Non-pigmented ciliary epithelial cell (primary cell): ENCODE results near the gene GNB5.
"Not testable (repeated sequence)": the region's sequence is repeated elsewhere in the genome, so short reads cannot be mapped to it uniquely, and the experiment has no call there.

Experiments used
- DNase-seq: peaks from one replicate; pipeline ENCODE4 v3.0.0-alpha.2; 2010; ENCODE audit warnings: low read depth

Gene GNB5

DNA sequence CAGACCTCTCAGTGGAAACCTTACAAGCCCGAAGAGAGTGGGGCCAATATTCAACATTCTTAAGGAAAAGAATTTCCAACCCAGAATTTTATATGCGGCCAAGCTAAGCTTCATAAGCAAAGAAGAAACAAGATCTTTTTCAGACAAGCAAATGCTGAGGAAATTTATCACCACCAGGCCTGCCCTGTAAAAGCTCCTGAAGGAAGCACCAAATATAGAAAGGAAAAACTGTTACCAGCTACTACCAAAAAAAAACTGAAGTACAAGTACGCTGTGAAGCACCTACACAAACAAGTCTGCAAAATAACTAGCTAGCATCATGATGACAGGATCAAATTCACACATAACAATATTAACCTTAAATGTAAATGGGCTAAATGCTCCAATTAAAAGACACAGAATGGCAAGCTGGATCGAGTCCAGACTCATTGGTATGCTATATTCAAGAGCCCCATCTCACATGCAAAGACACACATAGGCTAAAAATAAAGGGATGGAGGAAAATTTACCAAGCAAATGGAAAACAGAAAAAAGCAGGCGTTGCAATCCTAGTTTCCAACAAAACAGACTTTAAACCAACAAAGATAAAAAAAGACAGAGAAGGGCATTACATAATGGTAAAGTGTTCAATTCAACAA is 25.6 kb downstream of the GNB5 start:
- not testable (repeated sequence) for DNase-seq

DNA sequence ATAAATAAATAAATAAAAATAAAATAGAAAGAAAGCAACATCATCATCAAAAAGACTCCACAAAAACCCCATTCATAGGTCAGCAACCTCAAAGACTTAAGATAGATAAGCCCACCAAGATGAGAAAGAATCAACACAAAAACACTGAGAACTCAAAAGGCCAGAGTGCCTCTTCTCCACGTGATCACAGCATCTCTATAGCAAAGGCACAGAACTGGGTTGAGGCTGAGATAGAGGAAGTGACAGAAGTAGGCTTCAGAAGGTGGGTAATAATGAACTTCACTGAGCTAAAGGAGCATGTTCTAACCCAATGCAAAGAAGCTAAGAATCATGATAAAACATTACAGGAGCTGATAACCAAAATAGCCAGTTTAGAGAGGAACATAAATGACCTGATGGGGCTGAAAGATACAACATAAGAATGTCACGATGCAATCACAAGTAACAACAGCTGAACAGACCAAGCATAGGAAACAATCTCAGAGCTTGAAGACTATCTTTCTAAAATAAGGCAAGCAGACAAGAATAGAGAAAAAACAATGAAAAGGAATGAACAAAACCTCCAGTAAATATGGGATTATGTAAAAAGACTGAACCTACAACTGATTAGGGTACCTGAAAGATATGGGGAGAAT is 26.4 kb downstream of the GNB5 start:
- DNase-seq, result no peak

DNA sequence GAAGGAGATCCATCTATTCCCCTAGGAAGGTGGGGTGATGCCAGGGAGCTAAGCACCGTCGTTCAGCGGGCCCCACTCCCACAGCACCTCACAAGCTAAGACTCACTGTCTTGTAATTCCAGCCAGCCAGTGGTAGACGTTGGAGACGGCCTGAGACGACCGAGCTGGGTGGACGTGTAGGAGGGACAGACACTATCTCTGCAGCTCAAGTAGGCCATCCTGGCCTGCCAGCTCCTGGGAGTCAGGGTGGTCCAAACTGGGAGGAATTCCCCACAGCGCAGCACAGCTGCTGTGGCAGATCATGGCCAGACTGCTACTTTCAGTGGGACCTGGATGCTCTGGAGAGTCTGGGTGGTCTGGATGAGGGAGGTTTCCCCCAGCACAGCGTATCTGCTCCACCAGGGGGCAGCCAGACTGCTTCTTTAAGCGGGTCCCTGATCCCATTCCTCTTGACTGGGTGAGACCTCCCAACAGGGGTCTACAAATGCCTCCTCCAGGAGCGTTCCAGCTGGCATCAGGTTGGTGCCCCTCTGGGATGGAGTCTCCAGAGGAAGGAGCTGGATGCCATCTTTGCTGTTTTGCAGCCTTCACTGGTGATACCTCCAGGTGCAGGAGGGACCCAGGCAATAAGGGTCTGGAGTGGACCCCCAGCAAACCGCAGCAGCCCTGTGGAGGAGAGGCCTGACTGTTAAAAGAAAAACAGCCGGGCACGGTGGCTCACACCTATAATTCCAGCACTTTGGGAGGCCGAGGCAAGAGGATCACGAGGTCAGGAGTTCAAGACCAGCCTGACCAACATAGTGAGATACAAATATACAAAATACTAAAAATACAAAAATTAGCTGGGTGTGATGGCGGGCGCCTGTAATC is 27.6 kb downstream of the GNB5 start:
- no peak for DNase-seq

DNA sequence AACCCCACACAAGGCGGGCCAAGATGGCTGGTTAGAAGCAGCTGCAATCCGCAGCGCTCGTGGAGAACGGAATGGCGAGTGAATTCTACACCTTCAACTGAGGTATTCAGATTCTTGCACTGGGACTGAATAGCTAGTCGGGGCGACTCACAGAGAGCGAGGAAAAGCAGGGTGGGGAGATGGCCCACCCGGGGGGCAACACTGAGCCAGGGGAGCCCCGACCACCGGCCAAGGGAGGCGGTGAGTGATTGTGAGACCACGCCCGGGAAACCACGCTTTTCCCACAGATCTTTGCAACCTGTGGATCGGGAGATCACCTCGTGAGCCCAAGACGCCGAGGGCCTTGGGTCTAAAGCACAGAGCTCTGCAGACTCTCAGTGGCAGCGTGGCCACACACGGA is 28.3 kb downstream of the GNB5 start:
- DNase-seq, result no peak

DNA sequence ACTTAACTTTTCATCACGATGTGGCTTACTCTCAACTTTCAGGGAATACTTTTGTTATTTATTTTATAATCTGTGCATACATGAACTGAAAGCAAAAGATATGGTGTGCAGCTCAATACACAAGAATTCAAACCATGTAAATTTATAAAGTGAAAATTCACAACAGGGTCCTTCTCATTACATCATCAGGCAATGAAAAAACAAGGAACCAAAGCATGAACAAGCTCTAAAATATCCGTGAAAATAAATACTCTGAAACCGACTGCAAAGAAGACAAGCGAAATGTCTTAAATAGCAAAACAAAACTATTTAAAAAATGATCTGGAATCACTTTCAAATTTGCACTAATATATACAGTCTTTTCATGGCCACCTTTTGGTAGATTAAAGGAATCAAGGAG is 28.9 kb downstream of the GNB5 start:
- DNase-seq, result no peak

DNA sequence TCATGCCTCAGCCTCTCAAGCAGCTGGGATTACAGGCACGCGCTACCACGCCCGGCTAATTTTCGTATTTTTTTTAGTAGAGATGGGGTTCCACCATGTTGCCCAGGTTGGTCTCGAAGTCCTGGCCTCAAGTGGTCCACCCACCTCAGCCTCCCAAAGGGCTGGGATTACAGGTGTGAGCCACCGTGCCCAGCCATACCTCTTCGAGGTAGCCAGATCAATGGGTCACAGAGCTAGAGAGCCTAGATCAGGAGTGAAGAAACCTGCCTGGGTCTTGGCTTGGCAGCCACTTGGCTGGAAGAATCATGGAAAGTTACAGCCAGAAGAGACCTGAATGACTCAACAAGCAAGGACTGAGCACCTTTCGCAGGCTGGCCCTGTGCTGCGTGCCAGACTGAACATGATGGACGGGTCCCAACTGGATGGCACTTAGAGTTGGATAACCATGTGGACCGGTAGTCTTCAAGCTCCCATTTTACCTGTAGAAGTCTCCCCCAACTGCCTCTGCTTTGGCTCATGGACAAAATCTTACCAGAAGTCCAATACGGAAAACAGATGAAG is 29.7 kb downstream of the GNB5 start:
- no peak for DNase-seq

DNA sequence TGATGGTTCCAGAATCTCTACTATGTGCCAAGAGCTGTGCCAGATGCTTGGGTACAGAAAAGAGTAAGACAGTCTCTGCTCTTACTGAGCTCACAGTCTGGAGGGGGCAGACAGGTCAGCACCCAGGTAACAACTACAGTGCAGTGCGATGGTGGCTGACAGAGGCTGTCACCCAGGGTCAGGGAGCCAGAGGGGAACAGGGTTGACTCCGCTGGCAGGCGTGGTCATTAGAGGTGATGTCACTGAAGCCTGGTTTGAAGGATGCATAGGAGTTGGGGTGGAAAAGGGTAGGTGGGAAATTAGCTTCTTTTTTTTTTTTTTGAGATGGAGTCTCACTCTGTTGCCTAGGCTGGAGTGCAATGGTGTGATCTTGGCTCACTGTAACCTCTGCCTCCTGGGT is 31.5 kb downstream of the GNB5 start:
- DNase-seq, result no peak

DNA sequence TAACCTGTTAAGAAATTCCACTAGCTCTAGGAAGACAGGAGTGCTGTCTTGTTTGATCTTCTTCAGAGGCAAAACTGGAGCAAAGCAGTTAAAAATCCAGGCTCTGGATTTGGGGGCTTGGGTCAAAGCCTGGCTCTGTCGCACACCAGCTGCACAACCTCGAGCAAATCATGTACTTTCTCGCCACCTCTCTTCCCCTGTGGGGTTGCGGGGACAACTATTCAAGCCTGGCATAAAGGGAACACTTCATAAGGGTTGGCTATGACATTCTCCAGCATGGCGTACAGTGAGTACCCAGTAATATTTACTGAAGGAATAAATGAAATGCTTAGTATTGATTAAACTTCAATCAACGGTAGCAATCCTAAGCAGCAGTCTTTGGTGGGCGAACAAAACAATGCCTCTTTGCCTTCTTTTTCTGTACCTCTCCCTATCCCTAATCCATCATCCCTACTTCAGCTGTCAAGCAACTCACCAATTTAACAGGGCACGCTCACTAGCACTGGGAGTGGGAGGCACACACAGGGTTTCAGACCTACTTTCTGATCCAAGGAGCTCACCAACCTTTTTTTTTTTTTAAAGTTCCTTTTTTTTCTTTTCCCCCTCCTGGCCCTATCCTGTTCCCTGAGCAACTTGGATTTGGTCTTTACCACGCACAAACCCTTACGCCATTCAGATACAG is 33.0 kb downstream of the GNB5 start:
- no peak for DNase-seq

DNA sequence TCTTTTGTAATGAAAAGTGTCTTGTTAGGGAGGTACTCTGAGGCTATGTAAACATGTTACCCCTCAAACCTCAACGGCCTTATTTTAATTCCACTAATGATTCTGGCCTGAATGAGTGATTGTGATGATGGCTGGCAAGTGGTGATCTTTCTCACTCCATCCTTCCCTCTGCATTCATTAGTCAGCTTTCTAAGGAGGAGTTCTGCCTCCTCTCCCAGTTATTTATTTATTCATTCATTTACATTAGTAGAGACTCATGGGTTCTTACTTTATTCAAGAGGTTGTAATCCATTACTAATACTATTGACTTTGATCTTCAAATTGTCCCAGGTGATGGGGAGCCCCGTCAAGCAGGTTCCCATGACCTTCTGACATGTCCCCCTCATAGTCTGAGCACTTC is 35.3 kb downstream of the GNB5 start:
- no peak for DNase-seq

DNA sequence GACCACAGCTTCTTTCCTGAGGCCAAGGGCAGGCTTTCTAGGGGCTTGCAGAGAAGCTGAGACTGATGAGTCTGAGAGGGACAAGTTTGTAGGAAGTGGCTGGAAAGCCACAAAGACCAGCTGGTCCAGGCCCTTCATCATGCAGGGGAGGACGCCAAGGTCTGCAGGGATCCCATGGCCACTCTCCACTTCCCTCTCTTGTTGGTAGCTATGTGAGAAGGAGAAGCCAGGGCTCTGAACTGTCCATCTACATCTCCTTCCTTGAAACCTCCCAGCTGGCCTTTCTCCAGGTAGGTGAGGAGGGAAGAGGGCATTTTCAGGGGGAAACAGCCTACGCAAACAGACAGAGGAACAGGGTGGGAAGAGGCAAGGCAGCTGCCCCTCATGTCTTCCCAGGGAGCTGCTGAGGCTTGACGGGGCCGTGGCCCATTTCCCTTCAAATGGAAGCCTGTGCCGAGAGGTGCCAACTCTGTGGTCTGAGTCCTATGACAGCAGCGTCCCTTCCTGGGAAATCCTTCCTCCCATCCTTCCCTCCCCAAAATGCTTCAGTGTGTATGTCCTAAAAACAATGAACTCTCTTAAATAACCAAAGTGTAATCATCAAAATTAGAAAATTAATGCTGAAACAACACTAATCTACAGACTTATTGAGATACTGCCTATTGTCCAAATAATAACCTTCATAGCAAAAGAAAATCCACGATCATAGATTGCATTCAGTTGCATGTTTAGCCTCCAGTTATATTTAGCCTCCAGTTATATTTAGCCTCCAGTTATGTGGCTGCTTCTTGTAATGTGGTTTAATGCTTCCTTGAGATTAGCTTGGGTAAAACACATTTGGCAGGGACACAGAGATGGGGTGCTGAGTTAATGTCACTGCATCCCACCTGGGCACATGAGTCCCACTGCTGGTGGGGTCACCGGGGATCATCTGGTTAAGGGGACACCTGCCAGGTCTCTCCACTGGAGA is 36.0 kb downstream of the GNB5 start:
- DNase-seq, result no peak

DNA sequence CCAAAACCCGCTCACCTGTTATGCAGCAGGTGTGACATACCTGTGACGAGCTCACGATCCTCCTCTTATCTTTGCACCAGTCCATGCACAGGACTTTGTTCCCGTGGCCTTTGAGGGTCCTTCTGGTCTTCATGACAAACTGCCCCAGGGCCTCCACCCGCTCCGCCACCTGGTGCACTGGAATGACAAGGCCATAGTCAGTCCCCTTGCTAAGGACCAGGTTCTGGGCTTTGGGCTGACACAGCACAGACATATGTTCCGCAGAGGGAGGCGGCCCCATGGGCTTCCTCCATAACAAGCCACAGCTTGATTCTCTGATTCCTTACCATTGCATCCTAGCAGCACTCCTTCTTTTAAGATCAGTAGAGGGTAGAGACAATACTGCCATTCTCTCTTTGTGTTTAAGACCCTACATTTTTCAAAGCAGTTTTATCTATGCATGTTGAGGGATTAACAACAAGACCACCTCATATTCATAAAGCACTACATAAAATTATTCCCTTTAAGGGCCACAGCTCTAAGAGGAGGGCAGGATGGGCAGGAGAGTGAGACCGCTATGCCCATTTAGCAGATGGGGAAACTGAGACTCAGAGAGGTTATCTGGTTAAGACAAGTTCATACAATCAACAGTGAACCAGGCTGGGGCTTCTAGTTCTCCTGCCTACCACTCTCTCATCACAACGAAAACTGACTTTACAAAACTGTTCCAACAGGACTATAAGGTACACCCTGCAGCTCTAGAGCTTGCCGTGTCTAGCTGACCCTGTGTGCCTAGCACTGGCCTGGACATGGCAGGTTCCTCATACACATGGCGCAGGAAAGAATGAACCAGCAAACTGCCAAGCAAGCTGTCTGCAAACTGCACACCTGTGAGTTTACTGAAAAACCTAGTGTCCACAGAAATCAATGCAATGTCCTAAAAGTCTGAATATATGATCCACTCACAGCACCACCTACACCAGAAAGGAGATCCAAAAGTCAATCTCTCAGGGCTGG is 37.0 kb downstream of the GNB5 start:
- DNase-seq, result no peak

DNA sequence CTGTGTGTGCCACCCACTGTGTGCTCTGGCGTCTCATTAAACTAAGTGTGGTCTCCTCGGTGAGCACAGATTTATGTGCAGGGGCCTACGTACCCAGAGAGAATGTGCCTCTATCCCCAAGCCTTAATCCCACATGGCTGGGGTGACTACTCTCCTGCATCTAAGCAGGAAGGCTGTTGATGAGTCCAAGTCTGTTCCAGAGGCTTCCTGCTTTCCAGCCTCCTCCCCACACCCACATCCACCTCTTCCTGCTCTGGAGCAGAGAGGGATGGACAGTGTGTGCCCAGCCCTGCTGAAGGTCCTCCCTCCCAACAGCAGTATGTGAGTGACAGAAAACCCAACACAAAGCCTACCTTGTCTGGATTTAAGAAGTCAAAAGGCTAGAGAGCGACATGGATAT is 39.8 kb downstream of the GNB5 start:
- no peak for DNase-seq

DNA sequence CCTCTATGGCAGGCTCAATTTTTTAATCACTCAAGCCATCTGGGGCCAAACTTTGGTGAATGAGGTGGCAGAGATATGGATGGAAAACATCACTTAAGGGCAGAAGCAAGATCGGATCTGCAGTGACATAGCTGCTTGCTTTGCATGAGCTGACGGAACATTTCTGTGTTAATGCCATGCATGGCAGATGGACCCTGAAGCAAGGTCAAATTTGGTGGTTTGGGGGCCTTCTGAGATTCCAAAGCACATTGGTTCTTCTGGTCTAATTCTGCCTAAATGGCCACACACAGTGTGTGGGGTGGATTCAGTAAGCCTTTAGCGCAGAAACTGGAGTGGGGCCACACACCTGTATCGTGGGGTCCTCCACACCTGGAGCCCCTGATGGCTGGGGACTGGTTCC is 40.3 kb downstream of the GNB5 start:
- DNase-seq, result no peak

DNA sequence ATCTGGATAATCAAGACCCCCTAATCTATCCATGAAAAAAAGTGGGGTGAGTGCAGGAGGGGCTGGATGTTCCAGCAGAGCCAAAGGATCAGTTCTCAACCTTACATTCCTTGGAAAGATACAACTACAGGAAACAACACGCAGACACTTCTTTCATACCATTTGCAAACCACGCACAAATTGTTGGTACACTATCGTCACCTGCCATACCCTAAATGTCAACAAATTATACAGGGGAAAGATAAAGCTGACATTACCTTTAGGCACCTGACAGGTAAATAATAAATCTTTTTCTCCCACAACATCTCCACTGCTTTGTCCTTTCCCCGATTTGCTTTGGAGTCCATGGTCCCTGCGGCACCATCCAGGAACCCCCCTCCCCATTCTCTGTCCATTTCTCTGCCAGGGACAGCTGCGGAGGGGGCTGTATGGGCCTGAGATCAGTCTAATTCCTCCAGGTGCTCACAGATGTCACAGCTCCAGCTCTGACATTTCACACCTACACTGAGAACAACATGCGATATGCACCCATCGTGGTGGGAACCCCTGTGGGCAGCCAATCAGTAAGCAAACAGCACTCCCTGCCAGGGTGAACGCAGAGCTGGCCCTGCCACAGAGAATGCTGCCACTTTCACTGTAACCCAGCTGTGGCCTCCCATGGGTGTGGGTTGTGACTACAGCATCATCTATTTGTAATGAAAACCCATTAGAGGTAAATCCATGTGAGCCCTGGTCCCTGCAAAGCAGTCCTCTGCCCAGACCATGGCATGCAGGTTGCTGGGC is 41.0 kb downstream of the GNB5 start:
- DNase-seq, result no peak

DNA sequence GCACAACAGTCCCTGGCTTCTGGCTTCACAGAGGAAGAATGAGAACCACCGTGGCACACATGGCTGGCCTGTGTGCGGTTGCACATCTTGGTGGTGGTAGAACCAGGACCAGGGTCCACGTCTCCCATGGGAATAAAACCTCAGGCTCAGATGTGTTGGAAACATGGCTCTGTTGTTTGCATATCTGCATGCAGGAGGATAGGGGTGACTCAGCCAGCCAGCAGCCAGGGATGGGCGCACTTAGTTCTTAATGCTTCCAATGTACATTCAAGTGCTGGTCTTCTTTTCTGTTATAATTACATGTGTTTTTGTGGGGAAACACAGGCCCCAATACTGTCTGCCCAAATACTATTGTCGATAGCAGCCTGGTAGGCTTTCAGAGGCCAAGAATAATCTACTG is 42.8 kb downstream of the GNB5 start:
- no peak for DNase-seq

DNA sequence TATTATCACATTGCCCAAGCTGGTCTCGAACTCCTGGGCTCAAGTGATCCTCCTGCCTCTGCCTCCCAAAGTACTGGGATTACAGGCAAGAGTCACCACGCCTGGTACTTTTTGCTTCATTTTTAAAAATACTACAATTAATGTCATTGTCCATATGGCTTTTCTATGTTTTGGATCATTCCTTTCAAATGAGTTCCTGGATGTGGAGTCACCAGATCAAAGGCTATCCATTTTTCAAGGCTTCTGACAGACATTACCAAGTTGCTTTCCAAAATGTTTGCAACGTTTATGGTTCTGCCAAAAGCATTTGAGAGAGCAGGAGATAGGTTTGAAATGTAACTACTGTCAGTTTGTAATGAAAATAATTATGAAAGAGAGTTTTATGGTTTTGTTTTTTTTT is 44.4 kb downstream of the GNB5 start:
- no peak for DNase-seq

DNA sequence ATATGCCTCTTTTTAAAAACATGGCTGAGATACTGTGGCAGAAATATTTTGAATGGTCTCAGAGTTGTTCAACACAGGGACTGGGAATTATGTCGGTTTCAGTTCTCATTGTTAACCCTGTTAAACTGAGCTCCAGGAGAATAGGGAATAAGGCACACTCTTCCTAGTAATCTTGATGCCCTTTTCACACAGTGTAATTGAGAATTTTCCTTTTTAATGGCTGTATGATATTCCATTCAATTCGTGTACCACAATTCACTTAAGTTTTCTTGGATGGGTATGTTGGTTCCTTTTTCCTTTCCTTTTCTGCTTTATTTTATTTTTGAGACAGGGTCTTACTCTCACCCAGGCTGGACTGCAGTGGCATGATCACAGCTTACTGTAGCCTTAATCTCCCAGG is 44.9 kb downstream of the GNB5 start:
- no peak for DNase-seq

DNA sequence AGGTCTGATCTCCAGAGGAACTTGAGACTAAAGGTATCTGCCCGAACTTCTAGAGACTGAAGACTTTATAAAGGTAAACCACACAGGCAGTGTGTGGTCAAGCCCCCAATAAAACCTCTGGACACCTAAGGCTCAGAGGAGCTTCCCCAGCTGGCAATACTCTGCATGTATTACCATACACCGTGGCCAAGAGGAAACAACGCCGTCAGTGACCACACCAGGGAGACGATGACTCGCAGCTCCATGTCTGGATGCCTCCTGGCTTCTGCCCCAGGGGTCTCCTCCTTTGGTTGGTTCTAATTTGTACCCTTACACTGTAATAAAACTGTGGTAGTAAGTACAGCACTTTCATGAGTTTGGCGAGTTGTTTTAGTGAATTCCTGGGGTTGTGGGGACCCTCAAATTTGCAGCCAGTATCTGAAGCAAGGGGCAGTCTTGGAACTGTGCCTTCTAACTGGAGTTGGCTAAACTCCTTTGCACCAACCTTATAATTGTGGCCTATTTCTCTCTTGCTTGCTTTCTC is 46.5 kb downstream of the GNB5 start:
- no peak for DNase-seq

DNA sequence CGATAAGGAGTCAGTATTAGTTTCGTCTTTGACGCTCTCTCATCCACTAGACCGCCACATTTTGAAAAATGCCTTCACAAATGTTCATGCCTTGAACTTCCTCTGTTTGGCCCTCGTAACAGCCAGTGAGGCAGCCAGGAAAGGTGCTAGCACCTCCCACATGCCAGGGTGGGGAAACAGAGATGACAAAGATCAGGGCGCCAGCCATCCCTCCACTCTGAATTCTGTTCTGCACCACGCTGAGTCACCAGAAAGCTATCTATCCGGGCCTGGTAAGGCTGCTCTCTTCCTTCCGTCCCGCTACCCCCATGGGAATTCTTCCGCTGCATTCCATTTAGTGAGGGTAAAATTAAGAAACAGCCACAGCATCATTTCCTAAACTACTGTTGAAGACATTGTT is 47.3 kb downstream of the GNB5 start:
- DNase-seq, result no peak
